GM19467 (cell line): ENCODE data around the gene CCR5.

Source experiments
- ATAC-seq: cut with Tn5 transposase; IDR thresholded peaks from one replicate; pipeline ENCODE4 v1.9.1; 2021; ENCODE audit warnings: mild to moderate bottlenecking, moderate library complexity; ENCODE audit not compliant: unreplicated experiment

Gene CCR5

DNA sequence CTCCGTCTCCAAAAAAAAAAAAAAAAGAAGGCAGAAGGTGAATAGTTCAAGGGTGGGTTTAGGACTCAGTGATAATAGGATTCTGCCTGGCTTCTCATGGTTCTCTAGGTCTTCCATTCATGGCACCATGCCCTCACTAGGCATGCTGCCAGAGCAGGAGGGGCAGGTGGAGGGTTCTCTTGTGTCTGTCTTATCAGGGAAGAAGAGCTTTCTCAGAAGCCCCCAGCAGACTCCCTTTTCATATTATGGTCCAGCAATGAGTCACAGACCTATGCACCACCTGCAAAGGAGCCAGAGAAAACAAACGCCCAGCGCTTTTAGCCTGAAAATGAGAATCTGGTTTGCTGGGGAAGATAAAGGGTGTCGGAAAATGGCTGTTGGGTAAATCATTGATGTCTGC lies 13.8 kb upstream of the CCR5 start:
- ATAC-seq, result no peak

DNA sequence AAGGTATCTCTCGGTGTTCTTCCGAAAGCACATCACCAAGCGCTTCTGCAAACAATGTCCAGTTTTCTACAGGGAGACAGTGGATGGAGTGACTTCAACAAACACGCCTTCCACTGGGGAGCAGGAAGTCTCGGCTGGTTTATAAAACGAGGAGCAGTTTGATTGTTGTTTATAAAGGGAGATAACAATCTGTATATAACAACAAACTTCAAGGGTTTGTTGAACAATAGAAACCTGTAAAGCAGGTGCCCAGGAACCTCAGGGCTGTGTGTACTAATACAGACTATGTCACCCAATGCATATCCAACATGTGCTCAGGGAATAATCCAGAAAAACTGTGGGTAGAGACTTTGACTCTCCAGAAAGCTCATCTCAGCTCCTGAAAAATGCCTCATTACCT lies 12.3 kb upstream of the CCR5 start:
- no peak for ATAC-seq

DNA sequence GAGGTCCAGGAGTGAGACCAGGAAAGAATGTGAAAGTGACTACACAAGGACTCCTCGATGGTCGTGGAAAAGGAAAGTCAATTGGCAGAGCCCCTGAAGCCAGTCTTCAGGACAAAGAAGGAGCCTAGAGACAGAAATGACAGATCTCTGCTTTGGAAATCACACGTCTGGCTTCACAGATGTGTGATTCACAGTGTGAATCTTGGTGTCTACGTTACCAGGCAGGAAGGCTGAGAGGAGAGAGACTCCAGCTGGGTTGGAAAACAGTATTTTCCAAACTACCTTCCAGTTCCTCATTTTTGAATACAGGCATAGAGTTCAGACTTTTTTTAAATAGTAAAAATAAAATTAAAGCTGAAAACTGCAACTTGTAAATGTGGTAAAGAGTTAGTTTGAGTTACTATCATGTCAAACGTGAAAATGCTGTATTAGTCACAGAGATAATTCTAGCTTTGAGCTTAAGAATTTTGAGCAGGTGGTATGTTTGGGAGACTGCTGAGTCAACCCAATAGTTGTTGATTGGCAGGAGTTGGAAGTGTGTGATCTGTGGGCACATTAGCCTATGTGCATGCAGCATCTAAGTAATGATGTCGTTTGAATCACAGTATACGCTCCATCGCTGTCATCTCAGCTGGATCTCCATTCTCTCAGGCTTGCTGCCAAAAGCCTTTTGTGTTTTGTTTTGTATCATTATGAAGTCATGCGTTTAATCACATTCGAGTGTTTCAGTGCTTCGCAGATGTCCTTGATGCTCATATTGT lies 10.8 kb upstream of the CCR5 start:
- no peak for ATAC-seq

DNA sequence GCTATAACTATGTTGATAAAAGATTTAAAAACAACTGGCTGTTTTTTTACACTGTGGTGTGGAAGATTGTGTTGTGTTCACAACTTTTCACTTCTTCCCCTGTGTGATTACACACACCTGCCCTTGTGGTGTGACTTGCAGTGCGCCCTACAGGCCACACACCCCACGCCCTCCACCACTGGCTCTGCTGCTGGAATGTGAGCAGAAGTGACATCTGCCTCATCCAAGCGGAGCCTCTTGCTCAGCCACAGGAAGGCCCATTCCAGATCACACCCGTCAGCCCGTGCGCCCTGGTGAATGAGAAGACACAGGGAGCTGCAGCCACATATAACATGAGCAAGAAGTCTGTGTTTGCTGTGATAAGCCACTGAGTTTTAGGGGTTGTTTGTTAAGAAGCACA lies 9.8 kb upstream of the CCR5 start:
- no peak for ATAC-seq

DNA sequence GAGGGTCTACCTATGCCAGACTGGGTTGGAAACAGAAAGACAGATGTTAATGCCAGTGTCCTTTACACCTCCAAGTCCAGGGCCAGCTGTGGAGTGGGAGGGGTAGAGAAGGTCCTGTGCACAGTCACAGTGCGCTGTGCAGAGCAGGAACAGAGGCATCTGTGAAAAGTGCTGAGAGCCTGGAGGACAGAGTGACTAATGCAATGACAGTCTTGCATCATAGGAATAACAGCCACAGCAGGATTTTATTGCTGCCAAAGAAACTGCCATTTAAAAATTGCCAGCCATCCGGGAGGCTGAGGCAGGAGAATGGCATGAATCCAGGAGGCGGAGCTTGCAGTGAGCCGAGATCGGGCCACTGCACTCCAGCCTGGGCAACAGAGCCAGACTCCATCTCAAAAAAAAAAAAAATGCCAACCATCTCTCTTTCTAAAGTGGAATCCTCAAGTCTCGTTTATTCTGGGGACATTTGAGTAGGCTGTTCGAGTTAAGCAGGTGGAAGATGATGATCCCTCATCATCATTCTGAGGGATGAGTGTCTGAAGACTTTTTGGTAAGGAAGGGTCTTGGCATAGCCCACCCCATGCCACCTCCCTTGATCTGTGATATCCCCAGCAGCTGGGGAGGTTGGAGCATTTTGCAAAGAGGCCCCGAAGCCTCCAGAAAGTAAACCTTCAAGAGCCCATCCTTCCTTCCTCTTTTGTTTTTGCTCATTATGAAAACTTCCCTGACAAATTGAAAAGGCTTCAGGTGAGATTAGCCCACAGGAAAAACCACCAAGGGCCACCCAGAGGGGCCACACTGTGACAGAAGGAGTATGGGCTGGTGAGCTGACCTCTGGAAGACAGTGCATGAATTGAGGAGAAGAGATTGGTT lies 9.1 kb upstream of the CCR5 start:
- ATAC-seq, result no peak

DNA sequence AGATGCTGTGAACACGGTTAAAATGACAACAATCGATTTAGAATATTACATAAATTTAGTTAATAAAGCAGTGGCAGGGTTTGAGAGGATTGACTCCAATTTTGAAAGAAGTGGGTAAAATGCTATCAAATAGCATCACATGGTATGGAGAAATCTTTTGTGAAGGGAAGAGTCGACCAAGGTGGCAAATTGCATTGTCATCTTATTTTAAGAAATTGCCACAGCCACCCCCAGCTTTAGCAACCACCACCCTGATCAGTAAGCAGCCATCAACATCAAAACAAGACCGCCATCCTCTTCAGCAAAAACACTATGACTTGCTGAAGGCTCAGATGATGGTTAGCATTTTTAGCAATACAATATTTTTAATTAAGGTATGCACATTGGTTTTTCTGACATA lies 5.7 kb upstream of the CCR5 start:
- no peak for ATAC-seq

DNA sequence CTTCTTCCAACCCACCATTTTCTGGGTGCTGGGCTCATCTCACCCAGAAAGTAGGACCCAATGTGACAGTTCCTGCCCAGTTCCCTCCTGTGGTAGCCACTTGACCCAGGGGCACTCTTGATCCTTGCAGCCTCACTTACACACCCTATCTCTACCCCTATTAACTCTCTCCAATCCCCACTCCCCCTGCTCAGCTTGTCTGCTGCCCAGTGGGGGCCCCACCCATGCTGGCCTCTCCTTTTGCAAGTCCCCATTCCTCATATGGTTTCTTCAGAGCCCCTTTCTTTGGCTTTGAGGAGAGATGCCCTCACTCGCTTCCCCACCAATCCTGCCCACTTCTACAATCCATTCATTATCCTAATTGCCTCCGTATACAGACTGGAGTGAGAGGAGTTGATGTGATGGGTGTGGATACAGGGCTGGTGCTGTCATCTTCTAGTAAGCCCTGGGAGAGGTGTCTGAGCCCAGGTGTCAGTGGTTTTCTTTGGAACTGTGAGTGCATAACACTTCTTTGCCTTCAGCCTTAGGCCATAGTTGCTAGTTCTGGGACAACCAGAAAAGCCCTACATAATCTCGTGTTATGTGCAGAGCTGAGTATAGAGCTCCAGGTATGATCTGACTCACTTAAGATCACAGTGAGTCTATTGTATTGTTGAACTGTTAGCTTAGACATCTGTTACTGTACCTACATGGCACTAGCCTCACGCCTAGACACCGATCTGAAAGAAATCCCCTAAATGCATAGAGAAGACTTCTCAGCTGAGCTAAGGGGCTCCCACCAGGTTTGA lies 4.8 kb upstream of the CCR5 start:
- ATAC-seq, result no peak

DNA sequence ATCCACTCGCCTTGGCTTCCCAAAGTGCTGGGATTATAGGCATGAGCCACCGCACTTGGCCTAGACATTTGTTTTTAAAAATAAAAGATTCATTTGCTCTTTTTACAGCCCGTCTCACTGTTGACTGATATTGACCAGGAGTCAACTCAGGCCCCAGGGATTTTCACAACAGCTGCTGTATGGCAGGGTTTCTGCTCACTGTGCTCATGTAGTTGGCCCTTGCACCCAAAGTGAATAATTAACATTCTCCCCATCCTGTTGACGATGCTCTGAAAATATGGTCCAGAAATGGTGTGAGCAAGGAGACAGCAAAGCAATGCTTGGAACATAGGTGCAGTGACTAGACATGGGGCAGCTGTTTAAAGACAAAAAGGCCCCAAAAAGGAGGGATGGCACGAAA lies 2.9 kb upstream of the CCR5 start:
- ATAC-seq, result no peak

DNA sequence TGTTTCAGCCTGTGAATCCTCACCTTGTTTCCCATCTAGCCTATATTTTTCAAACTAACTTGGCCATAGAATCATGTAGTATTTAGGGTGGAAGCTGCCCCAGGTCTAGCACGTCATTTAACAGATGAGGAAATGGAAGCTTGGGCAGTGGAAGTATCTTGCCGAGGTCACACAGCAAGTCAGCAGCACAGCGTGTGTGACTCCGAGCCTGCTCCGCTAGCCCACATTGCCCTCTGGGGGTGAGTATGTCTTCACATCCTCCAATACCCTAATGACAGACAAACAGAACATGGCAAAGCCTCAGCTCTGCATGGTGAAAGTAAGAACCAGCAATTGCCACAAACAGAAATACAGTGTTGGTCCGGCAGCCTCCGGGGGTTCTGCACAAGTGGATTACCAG lies 2.2 kb upstream of the CCR5 start:
- peak; percentile 59 for ATAC-seq

DNA sequence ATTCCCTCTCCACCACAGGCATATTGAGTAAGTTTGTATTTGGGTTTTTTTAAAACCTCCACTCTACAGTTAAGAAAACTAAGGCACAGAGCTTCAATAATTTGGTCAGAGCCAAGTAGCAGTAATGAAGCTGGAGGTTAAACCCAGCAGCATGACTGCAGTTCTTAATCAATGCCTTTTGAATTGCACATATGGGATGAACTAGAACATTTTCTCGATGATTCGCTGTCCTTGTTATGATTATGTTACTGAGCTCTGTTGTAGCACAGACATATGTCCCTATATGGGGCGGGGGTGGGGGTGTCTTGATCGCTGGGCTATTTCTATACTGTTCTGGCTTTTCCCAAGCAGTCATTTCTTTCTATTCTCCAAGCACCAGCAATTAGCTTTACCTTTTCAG lies 1.6 kb upstream of the CCR5 start:
- ATAC-seq, result no peak

DNA sequence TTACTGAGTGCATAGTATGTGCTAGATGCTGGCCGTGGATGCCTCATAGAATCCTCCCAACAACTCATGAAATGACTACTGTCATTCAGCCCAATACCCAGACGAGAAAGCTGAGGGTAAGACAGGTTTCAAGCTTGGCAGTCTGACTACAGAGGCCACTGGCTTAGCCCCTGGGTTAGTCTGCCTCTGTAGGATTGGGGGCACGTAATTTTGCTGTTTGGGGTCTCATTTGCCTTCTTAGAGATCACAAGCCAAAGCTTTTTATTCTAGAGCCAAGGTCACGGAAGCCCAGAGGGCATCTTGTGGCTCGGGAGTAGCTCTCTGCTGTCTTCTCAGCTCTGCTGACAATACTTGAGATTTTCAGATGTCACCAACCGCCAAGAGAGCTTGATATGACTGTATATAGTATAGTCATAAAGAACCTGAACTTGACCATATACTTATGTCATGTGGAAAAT lies 1.0 kb upstream of the CCR5 start:
- ATAC-seq, result no peak

DNA sequence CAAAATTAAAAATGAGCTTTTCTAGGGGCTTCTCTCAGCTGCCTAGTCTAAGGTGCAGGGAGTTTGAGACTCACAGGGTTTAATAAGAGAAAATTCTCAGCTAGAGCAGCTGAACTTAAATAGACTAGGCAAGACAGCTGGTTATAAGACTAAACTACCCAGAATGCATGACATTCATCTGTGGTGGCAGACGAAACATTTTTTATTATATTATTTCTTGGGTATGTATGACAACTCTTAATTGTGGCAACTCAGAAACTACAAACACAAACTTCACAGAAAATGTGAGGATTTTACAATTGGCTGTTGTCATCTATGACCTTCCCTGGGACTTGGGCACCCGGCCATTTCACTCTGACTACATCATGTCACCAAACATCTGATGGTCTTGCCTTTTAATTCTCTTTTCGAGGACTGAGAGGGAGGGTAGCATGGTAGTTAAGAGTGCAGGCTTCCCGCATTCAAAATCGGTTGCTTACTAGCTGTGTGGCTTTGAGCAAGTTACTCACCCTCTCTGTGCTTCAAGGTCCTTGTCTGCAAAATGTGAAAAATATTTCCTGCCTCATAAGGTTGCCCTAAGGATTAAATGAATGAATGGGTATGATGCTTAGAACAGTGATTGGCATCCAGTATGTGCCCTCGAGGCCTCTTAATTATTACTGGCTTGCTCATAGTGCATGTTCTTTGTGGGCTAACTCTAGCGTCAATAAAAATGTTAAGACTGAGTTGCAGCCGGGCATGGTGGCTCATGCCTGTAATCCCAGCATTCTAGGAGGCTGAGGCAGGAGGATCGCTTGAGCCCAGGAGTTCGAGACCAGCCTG lies 984 bp downstream of the CCR5 start:
- no peak for ATAC-seq

DNA sequence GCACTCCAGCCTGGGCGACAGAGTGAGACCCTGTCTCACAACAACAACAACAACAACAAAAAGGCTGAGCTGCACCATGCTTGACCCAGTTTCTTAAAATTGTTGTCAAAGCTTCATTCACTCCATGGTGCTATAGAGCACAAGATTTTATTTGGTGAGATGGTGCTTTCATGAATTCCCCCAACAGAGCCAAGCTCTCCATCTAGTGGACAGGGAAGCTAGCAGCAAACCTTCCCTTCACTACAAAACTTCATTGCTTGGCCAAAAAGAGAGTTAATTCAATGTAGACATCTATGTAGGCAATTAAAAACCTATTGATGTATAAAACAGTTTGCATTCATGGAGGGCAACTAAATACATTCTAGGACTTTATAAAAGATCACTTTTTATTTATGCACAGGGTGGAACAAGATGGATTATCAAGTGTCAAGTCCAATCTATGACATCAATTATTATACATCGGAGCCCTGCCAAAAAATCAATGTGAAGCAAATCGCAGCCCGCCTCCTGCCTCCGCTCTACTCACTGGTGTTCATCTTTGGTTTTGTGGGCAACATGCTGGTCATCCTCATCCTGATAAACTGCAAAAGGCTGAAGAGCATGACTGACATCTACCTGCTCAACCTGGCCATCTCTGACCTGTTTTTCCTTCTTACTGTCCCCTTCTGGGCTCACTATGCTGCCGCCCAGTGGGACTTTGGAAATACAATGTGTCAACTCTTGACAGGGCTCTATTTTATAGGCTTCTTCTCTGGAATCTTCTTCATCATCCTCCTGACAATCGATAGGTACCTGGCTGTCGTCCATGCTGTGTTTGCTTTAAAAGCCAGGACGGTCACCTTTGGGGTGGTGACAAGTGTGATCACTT lies 2.0 kb downstream of the CCR5 start:
- no peak for ATAC-seq

DNA sequence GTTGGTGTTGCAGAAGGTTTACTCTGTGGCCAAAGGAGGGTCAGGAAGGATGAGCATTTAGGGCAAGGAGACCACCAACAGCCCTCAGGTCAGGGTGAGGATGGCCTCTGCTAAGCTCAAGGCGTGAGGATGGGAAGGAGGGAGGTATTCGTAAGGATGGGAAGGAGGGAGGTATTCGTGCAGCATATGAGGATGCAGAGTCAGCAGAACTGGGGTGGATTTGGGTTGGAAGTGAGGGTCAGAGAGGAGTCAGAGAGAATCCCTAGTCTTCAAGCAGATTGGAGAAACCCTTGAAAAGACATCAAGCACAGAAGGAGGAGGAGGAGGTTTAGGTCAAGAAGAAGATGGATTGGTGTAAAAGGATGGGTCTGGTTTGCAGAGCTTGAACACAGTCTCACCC lies 4.0 kb downstream of the CCR5 start:
- no peak for ATAC-seq

DNA sequence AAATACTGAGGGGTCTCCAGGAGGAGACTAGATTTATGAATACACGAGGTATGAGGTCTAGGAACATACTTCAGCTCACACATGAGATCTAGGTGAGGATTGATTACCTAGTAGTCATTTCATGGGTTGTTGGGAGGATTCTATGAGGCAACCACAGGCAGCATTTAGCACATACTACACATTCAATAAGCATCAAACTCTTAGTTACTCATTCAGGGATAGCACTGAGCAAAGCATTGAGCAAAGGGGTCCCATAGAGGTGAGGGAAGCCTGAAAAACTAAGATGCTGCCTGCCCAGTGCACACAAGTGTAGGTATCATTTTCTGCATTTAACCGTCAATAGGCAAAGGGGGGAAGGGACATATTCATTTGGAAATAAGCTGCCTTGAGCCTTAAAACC lies 4.5 kb downstream of the CCR5 start:
- no peak for ATAC-seq

DNA sequence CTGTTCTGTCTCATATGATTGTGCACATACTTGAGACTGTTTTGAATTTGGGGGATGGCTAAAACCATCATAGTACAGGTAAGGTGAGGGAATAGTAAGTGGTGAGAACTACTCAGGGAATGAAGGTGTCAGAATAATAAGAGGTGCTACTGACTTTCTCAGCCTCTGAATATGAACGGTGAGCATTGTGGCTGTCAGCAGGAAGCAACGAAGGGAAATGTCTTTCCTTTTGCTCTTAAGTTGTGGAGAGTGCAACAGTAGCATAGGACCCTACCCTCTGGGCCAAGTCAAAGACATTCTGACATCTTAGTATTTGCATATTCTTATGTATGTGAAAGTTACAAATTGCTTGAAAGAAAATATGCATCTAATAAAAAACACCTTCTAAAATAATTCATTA lies 5.1 kb downstream of the CCR5 start:
- ATAC-seq, result no peak

DNA sequence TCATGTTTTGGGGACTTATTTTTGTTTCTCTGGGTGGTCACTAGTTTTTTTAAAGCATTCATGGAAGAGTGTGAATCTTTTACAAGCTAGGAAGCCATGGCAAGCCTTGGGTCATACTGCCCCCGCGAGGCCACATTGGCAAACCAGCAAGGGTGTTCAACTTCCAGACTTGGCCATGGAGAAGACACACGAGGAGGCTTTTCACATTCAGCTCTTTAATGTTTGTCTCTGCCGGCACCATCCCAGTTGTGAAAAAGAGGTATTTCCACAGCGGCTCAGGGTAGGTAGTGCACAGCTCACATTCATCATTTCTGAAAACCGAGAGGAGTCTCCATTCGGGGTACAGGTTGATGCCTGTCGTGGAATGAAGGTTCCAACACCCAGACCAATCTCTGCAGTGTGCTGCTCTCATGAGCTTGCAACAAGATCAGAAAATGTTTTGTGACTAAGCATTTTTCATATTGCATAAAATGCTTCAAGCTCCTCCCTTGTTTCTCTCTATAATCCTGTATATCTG lies 7.7 kb downstream of the CCR5 start:
- no peak for ATAC-seq

DNA sequence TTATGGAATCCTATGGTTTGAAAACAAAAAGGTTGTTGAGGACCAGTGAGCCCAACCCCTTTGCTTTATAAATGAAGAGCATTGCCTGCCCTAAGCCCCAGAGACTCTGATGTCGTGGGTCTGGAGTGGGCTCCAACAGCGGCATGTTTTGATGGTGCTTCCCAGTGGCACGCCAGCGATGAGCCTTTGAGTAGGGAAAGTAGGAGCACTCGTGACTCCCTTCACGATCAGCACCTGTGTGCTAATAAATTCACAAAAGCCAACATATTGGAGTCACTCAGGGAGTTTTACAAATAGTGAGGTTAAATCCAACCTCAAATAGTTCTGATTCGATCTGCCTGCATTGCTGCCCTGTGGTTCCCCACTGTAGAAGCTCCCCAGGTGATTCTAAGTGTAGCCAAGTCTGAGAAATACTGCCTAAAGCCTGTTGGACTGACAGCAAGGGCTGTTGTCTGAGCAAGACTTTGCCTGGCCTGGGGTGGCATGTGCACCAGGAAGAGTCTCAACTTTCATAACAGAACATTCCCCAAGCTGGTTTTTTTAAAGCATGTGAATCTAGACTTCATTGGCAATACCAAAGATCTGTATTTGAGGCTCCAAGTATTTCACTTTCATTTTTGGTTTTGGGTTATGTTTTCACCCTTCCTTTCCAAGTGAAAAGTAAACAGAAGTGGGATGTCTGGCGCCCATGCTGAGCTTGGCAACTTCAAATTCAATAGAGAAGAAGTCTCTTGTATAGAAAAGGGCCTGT lies 9.9 kb downstream of the CCR5 start:
- ATAC-seq, result no peak

DNA sequence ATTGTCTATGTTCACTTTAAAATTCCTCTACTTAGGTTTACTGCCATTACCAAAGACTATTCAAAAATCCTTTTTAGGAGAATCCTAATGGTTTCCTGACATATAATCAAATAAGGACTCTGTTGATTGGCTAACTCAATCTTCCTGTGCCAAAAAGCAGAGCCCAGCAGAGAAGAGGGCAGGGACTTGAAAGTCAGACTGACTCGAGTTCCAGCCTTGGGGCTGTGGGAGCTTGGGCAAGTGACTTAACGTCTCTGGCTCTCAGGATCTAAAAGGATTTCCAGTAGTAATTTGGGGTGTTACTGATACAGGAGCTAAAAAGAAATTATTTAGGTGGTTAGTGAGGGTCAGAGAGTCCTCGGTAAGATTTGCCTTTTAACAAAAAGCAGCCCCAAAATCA lies 10.9 kb downstream of the CCR5 start:
- ATAC-seq, result no peak
